Heart left ventricle (tissue), 16 donors: ENCODE data around the gene PKIB. TPM values are rescaled to one million over a fixed set of nuclear protein-coding genes. Genes with fewer than 3 reads are reported as not detected.
"Not testable (repeated sequence)": the region's sequence is repeated elsewhere in the genome, so short reads cannot be mapped to it uniquely, and the experiment has no call there.

ENCODE experiments used
- ATAC-seq, 4 donors: fragments of 200-7000 bp; cut with Tn5 transposase; one replicate each; pipeline ENCODE4 v1.9.1; 2020 to 2022; ENCODE audit warnings: moderate library complexity in 4 of 4, mild to moderate bottlenecking in 3 of 4, moderate number of reproducible peaks in 1 of 4
- DNase-seq, 5 donors: peaks; one replicate each; pipeline ENCODE4 v3.0.0-alpha.2; 2020
- H3K27ac ChIP-seq, 12 donors: fragments of 200-600 bp; sonication (generic) in 4 of 12; one replicate each; pipeline versions ENCODE4 v1.5.0 to v1.8.0; 2016 to 2022; ENCODE audit warnings: mild to moderate bottlenecking in 2 of 12
- H3K27me3 ChIP-seq, 9 donors: fragments of 200-600 bp; sonication (generic) in 2 of 9; one replicate each; pipeline versions ENCODE4 v1.5.1 to v1.8.0; 2016 to 2022; ENCODE audit warnings: mild to moderate bottlenecking in 3 of 9
- H3K36me3 ChIP-seq, 9 donors: fragments of 200-600 bp; sonication (generic) in 2 of 9; one replicate each; pipeline versions ENCODE4 v1.5.0 to v1.8.0; 2018 to 2022; ENCODE audit warnings: mild to moderate bottlenecking in 2 of 9
- H3K4me1 ChIP-seq, 12 donors: fragments of 200-600 bp; sonication (generic) in 4 of 12; one replicate each; pipeline versions ENCODE4 v1.5.0 to v1.8.0; 2016 to 2022; ENCODE audit warnings: mild to moderate bottlenecking in 3 of 12
- H3K4me3 ChIP-seq, 12 donors: fragments of 200-600 bp; sonication (generic) in 4 of 12; one replicate each; pipeline versions ENCODE4 v1.5.0 to v1.8.0; 2017 to 2022; ENCODE audit warnings: mild to moderate bottlenecking in 9 of 12, moderate library complexity in 4 of 12
- H3K9me3 ChIP-seq, 12 donors: fragments of 200-600 bp; sonication (generic) in 4 of 12; one replicate each; pipeline versions ENCODE4 v1.5.0 to v1.8.0; 2016 to 2022; ENCODE audit warnings: mild to moderate bottlenecking in 1 of 12
- CTCF ChIP-seq, 12 donors: fragments of 200-600 bp; sonication (generic) in 4 of 12; IDR thresholded peaks; one replicate each; pipeline versions ENCODE4 v1.5.0 to v1.8.0; 2018 to 2022; ENCODE audit warnings: antibody characterized with exemption in 12 of 12, mild to moderate bottlenecking in 5 of 12
- POLR2A ChIP-seq, 2 donors: fragments of 450-650 bp; IDR thresholded peaks; one replicate each; pipeline ENCODE4 v1.6.1; 2017; ENCODE audit warnings: antibody characterized with exemption in 2 of 2, mild to moderate bottlenecking in 2 of 2, moderate library complexity in 2 of 2
- WGBS, 4 donors: extraction: QIAGEN DNeasy Blood & Tissue Kit in 2 of 4; methylation state at CpG; one replicate each; pipeline versions ENCODE4 v1.1.5 to v1.1.7; 2013 to 2018; 5-methylcytosine and 5-hydroxymethylcytosine counted together
- intact Hi-C, 10 donors: fragments of 100-400 bp; cut with DNase I; formaldehyde crosslinking; loops; one replicate each; pipeline versions ENCODE4 v1.11.1 to v1.14.2; 2022
- polyA plus RNA-seq, 2 donors: library from polyadenylated mRNA; stranded (reverse); fragments of 200-250 nt; gene quantifications; one replicate each; pipeline ENCODE4 v1.2.3, GENCODE V29; 2013
- total RNA-seq, 9 donors: library from RNA; depleted of rRNA in 2 of 9; stranded (reverse); fragments of >200 nt in 2 of 9; fragmentation: NEBNext Ultra II Directional in 3 of 9; extraction: Animal tissue kit (Norgen Biotek cat#: 25700) in 3 of 9; gene quantifications; one replicate each; pipeline versions ENCODE4 v1.1.0 to v1.2.4, GENCODE V29; 2016 to 2023
- donor health status: ischemic (EF 13 %, LVEDD 7.1; RV severe dilation, severe dysfunction).
- donor health status: healthy with polysubstance abuse.
- donor health status: DM: no; HTN: yes; CAD: no.
- donor health status: DM: no; HTN: no; CAD: no.
- donor health status: ischemic (EF 25% LVEDD 6.9; RV normal size, moderate dysfunction).
- donor health status: ischemic (EF 25% LVEDD 5.7; RV mildly dilated, moderate dysfunction).
- donor health status: healthy.
- donor health status: DM: yes; HTN: yes; CAD: no.
- donor health status: ischemic (EF 35%, LVEDD 5.7; RV mildly dilated, moderate dysfunction).
- donor health status: nonischemic (EF 11% LVEDD 7.7; RV severe dilation, severe dysfunction).
- donor health status: DM: yes; HTN: yes; CAD: no.
- donor health status: PGD.
- donor health status: ischemic (EF 29% LVEDD 5.4; RV normal size, mild dysfunction).
- donor health status: nonischemic (EF 23%, LVEDD 6.1; RV moderate dilation, normal function).

The PKIB gene
- total and polyA plus RNA-seq, 11 donors = 0.27 to 0.96 (median 0.50) TPM; not detected in 4

GRCh38 chr6:122631571-122632249, 21.5 kb downstream of the PKIB start:
- Histone ChIP-seq H3K36me3 (no peaks in the 10 kb centered on the region), H3K9me3 (peaks cover 0 to 5% (median 0%) of the 10 kb centered on the region in 12 donors), H3K27ac (no peak overlapping the region), H3K4me1 (no peaks in the 10 kb centered on the region), H3K27me3 (no peaks in the 10 kb centered on the region), H3K4me3 (no peak overlapping the region)
- intact Hi-C loops = no loop called here
- 45 to 65% (median 49%) methylated on average over 3 of the region's 3 CpGs for WGBS, 4 donors
- DNase-seq (no peak), ATAC-seq (no peak)
- TF ChIP-seq CTCF (IDR thresholded peaks at IDR 0.05) = no peak
- no peak for TF ChIP-seq POLR2A (IDR thresholded peaks at IDR 0.05)

- ATAC-seq (no peak), DNase-seq (no peak)
- WGBS, 4 donors = 77 to 78% (median 78%) methylated on average over 5 of the region's 5 CpGs
- Histone ChIP-seq H3K27ac (no peak overlapping the region), H3K4me3 (no peak overlapping the region), H3K4me1 (no peaks in the 10 kb centered on the region), H3K9me3 (peaks cover 0 to 8% (median 0%) of the 10 kb centered on the region in 12 donors), H3K27me3 (no peaks in the 10 kb centered on the region), H3K36me3 (no peaks in the 10 kb centered on the region)
- TF ChIP-seq CTCF (IDR thresholded peaks at IDR 0.05) = no peak
- TF ChIP-seq POLR2A (IDR thresholded peaks at IDR 0.05) = no peak
- intact Hi-C loops = no loop called here
These were observed 30.2 kb downstream of the PKIB start for GRCh38 chr6:122640366-122640765.

- TF ChIP-seq POLR2A (IDR thresholded peaks at IDR 0.05) (no peak), CTCF (IDR thresholded peaks at IDR 0.05) (no peak)
- no peak for ATAC-seq
These were observed 31.6 kb downstream of the PKIB start for GRCh38 chr6:122641819-122642218.

GRCh38 chr6:122642604-122643003, 32.4 kb downstream of the PKIB start:
- H3K4me1 ChIP-seq, H3K9me3 ChIP-seq, ATAC-seq, DNase-seq, H3K36me3 ChIP-seq, H3K27me3 ChIP-seq, intact Hi-C loops, H3K27ac ChIP-seq, H3K4me3 ChIP-seq: not testable (repeated sequence)
- 63 to 79% (median 69%) methylated on average over 1 of the region's 1 CpG for WGBS, 4 donors

More at GRCh38 chr6:122641819-122642218, 31.6 kb downstream of the PKIB start:
- Histone ChIP-seq H3K9me3 (peaks cover 0 to 3% (median 0%) of the 10 kb centered on the region in 12 donors), H3K4me3 (no peak overlapping the region), H3K36me3 (no peaks in the 10 kb centered on the region), H3K4me1 (no peaks in the 10 kb centered on the region), H3K27ac (no peak overlapping the region), H3K27me3 (no peaks in the 10 kb centered on the region)
- intact Hi-C loops = no loop called here
- 71 to 80% (median 75%) methylated on average over 3 of the region's 3 CpGs for WGBS, 4 donors
- no peak for DNase-seq

- WGBS, 4 donors = 37 to 64% (median 50%) methylated on average over 4 of the region's 4 CpGs
- H3K27me3 ChIP-seq = no peaks in the 10 kb centered on the region
- ATAC-seq (no peak), DNase-seq (no peak)
- H3K36me3 ChIP-seq = no peaks in the 10 kb centered on the region
- no peak overlapping the region for H3K4me3 ChIP-seq
- no peak overlapping the region for H3K27ac ChIP-seq
- no peaks in the 10 kb centered on the region for H3K4me1 ChIP-seq
- intact Hi-C loops = no loop called here
- TF ChIP-seq POLR2A (IDR thresholded peaks at IDR 0.05) (no peak), CTCF (IDR thresholded peaks at IDR 0.05) (no peak)
- H3K9me3 ChIP-seq = no peaks in the 10 kb centered on the region
These were observed 35.1 kb downstream of the PKIB start for GRCh38 chr6:122645256-122645655.
